Mesenchymal stem cell (in vitro differentiated cells and primary cell): Measurements from ENCODE around the gene C5orf22.

ENCODE experiments used
- DNase-seq: peaks from one replicate; pipeline ENCODE4 v3.0.0-alpha.2; 2013
- H2AFZ ChIP-seq: one replicate; pipeline ENCODE4 v1.6.1; 2013; ENCODE audit warnings: low read depth, mild to moderate bottlenecking, control low read depth, inconsistent platforms, low read length, moderate library complexity
- H2AK5ac ChIP-seq: 2 replicates; pipeline ENCODE4 v1.6.1; 2013; ENCODE audit warnings: low read length, moderate library complexity, mild to moderate bottlenecking, inconsistent platforms; ENCODE audit not compliant: severe bottlenecking
- H2BK120ac ChIP-seq: one replicate; pipeline ENCODE4 v1.6.1; 2013; ENCODE audit warnings: low read depth, mild to moderate bottlenecking, inconsistent platforms, low read length, moderate library complexity
- H2BK12ac ChIP-seq, 2 experiments: one replicate each; pipeline ENCODE4 v1.6.1; 2013; ENCODE audit warnings: inconsistent platforms in 2 of 2, low read length in 2 of 2, mild to moderate bottlenecking in 2 of 2, moderate library complexity in 2 of 2, control low read depth in 1 of 2
- H2BK15ac ChIP-seq: one replicate; pipeline ENCODE4 v1.6.1; 2013; ENCODE audit warnings: mild to moderate bottlenecking, low read depth, inconsistent platforms; ENCODE audit not compliant: poor library complexity, severe bottlenecking
- H2BK5ac ChIP-seq: 2 replicates; pipeline ENCODE4 v1.6.1; 2013; ENCODE audit warnings: low read depth, mild to moderate bottlenecking, low read length, control low read depth, inconsistent platforms; ENCODE audit not compliant: poor library complexity, severe bottlenecking
- H3K14ac ChIP-seq, 2 experiments: one replicate each; pipeline ENCODE4 v1.6.1; 2013; ENCODE audit warnings: inconsistent platforms in 2 of 2, low read length in 2 of 2, control low read depth in 1 of 2, mild to moderate bottlenecking in 1 of 2, moderate library complexity in 1 of 2
- H3K18ac ChIP-seq, 2 experiments: one replicate each; pipeline ENCODE4 v1.6.1; 2013; ENCODE audit warnings: inconsistent platforms in 2 of 2, low read length in 2 of 2, control low read depth in 1 of 2, low read depth in 1 of 2, mild to moderate bottlenecking in 1 of 2
- H3K23ac ChIP-seq, 2 experiments: one replicate each; pipeline ENCODE4 v1.6.1; 2013; ENCODE audit warnings: inconsistent platforms in 2 of 2, low read length in 2 of 2, mild to moderate bottlenecking in 2 of 2, moderate library complexity in 2 of 2, control low read depth in 1 of 2
- H3K27ac ChIP-seq: 2 replicates; pipeline ENCODE4 v1.5.1; 2013; ENCODE audit warnings: mild to moderate bottlenecking, moderate library complexity, low read length, control low read depth, inconsistent platforms; ENCODE audit not compliant: poor library complexity, severe bottlenecking
- H3K27me3 ChIP-seq, 2 experiments: 2 replicates each; pipeline versions ENCODE4 v1.6.1 to v1.7.0; 2013; ENCODE audit warnings: low read length in 2 of 2, mild to moderate bottlenecking in 2 of 2, moderate library complexity in 2 of 2, control low read depth in 1 of 2, inconsistent platforms in 1 of 2; ENCODE audit not compliant: control insufficient read depth in 1 of 2, insufficient read depth in 1 of 2
- H3K36me3 ChIP-seq, 2 experiments: 2 replicates each; pipeline versions ENCODE4 v1.6.1 to v1.7.0; 2013; ENCODE audit warnings: low read length in 2 of 2, control low read depth in 1 of 2, inconsistent platforms in 1 of 2, low read depth in 1 of 2, mild to moderate bottlenecking in 1 of 2; ENCODE audit not compliant: insufficient read depth in 2 of 2, control insufficient read depth in 1 of 2
- H3K4ac ChIP-seq, 2 experiments: one replicate each; pipeline ENCODE4 v1.6.1; 2013; ENCODE audit warnings: inconsistent platforms in 2 of 2, low read length in 2 of 2, mild to moderate bottlenecking in 2 of 2, moderate library complexity in 2 of 2, control low read depth in 1 of 2, low read depth in 1 of 2
- H3K4me1 ChIP-seq: 2 replicates; pipeline ENCODE4 v1.6.1; 2013; ENCODE audit warnings: low read depth, low read length, control low read depth; ENCODE audit not compliant: control insufficient read depth, insufficient read depth
- H3K4me2 ChIP-seq: 2 replicates; pipeline ENCODE4 v1.6.1; 2013; ENCODE audit warnings: low read length, mild to moderate bottlenecking, inconsistent platforms; ENCODE audit not compliant: poor library complexity, severe bottlenecking
- H3K4me3 ChIP-seq, 2 experiments: 2 replicates each; pipeline versions ENCODE4 v1.5.1 to v1.7.0; 2013; ENCODE audit warnings: low read length in 2 of 2, mild to moderate bottlenecking in 2 of 2, control low read depth in 1 of 2, low read depth in 1 of 2; ENCODE audit not compliant: insufficient read depth in 1 of 2
- H3K79me1 ChIP-seq: replicated peaks from 2 replicates; pipeline ENCODE4 v1.6.1; 2013; ENCODE audit warnings: mild to moderate bottlenecking, control low read depth, low read length, inconsistent platforms; ENCODE audit not compliant: poor library complexity, severe bottlenecking
- H3K9ac ChIP-seq: 2 replicates; pipeline ENCODE4 v1.7.0; 2013; ENCODE audit warnings: mild to moderate bottlenecking, low read length, moderate library complexity
- H3K9me3 ChIP-seq: 2 replicates; pipeline ENCODE4 v1.7.0; 2013; ENCODE audit warnings: mild to moderate bottlenecking, low read length; ENCODE audit not compliant: control insufficient read depth
- H4K8ac ChIP-seq: one replicate; pipeline ENCODE4 v1.6.1; 2013; ENCODE audit warnings: inconsistent platforms, mild to moderate bottlenecking, low read length, moderate library complexity
- H4K91ac ChIP-seq: one replicate; pipeline ENCODE4 v1.6.1; 2013; ENCODE audit warnings: mild to moderate bottlenecking, low read length, inconsistent platforms
- WGBS: methylation state at CpG from one replicate; pipeline ENCODE4 v1.1.7; 2013; ENCODE audit warnings: mixed read lengths; 5-methylcytosine and 5-hydroxymethylcytosine counted together

The C5orf22 gene

GRCh38 chr5:31534527-31535046 is 2.5 kb downstream of the C5orf22 start:
- Histone ChIP-seq H3K4me3 (no peak overlapping the region), H2BK12ac (no peak overlapping the region), H3K27ac (no peak overlapping the region), H4K8ac (no peak overlapping the region), H3K36me3 (peaks cover 3 to 59% of the 10 kb centered on the region in 2 experiments), H2BK5ac (no peak overlapping the region), H4K91ac (no peak overlapping the region), H3K79me1 (peaks cover 20% of the 10 kb centered on the region), H3K4me2 (no peak overlapping the region), H2AFZ (no peak overlapping the region), H3K4ac (no peak overlapping the region), H3K18ac (no peak overlapping the region), H2AK5ac (no peak overlapping the region), H3K27me3 (no peaks in the 10 kb centered on the region), H3K4me1 (peaks cover 12% of the 10 kb centered on the region), H3K9me3 (no peaks in the 10 kb centered on the region), H3K9ac (peak overlapping the region; percentile 95), H3K23ac (no peak overlapping the region), H3K14ac (no peak overlapping the region), H2BK120ac (no peak overlapping the region), H2BK15ac (no peak overlapping the region)
- WGBS: 100% methylated on average over 1 of the region's 1 CpG
- DNase-seq: no peak

DNA sequence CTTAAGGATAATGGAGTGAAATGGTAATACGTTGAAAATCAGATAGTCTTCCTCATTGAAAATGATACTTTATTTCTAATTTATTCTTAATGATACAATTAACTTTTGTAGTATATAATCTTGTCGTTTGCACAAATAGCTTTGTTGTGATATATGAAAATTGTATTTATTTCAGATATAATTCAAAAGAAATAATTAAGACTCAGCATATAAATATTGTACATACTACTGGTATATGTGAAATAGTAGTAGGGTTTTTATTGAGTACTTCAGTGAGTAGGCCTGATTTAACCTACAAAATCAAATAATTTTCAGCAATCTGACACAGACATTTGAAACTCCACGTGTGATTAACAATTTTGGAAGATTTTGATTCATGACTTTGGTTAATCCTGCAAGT is 4.8 kb downstream of the C5orf22 start:
- Histone ChIP-seq H3K4me2 (no peak overlapping the region), H2BK12ac (no peak overlapping the region), H3K14ac (no peak overlapping the region), H3K9me3 (no peaks in the 10 kb centered on the region), H2AFZ (no peak overlapping the region), H2BK15ac (no peak overlapping the region), H3K4me3 (no peak overlapping the region), H2BK120ac (no peak overlapping the region), H3K23ac (no peak overlapping the region), H2AK5ac (no peak overlapping the region), H3K27ac (no peak overlapping the region), H3K4me1 (peaks cover 8% of the 10 kb centered on the region), H4K91ac (no peak overlapping the region), H3K9ac (no peak overlapping the region), H3K79me1 (peaks cover 27% of the 10 kb centered on the region), H3K4ac (no peak overlapping the region), H3K18ac (no peak overlapping the region), H2BK5ac (no peak overlapping the region), H3K36me3 (peaks cover 6 to 82% of the 10 kb centered on the region in 2 experiments), H3K27me3 (no peaks in the 10 kb centered on the region), H4K8ac (no peak overlapping the region)
- WGBS: 97% methylated on average over 1 of the region's 3 CpGs
- DNase-seq: no peak

DNA sequence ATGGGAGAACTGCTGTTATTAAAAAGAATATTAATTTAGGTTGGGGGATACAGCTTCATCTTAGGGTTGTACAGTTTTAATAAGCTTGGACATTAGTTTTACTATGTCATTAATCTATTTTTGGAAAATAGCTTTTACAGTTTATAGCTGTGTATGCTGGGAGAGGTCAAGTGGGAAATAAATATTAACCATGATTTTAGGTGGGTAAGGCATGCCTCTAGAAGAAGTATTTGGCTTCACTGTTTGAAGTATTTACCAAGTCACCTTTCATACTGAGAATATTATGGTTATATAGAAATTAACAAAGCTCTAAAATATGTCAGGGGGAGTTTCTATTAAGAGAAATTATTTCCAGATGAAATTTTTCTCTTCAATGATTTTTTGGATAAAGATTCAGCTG is 5.2 kb downstream of the C5orf22 start:
- H3K9me3 ChIP-seq: no peaks in the 10 kb centered on the region
- H3K36me3 ChIP-seq: peaks cover 6 to 86% of the 10 kb centered on the region in 2 experiments
- H2BK5ac ChIP-seq: no peak overlapping the region
- no peak overlapping the region for H3K18ac ChIP-seq
- H3K79me1 ChIP-seq: peaks cover 27% of the 10 kb centered on the region
- no peak overlapping the region for H3K14ac ChIP-seq
- no peak overlapping the region for H3K4me3 ChIP-seq
- H3K27ac ChIP-seq: peak overlapping the region; percentile 76
- no peak for DNase-seq
- H4K8ac ChIP-seq: no peak overlapping the region
- no peak overlapping the region for H2AK5ac ChIP-seq
- no peak overlapping the region for H4K91ac ChIP-seq
- H2BK15ac ChIP-seq: no peak overlapping the region
- no peak overlapping the region for H2AFZ ChIP-seq
- H3K23ac ChIP-seq: no peak overlapping the region
- H2BK12ac ChIP-seq: no peak overlapping the region
- no peak overlapping the region for H3K4me2 ChIP-seq
- H3K4me1 ChIP-seq: peaks cover 8% of the 10 kb centered on the region
- no peak overlapping the region for H3K9ac ChIP-seq
- H3K27me3 ChIP-seq: no peaks in the 10 kb centered on the region
- no peak overlapping the region for H3K4ac ChIP-seq
- no peak overlapping the region for H2BK120ac ChIP-seq

DNA sequence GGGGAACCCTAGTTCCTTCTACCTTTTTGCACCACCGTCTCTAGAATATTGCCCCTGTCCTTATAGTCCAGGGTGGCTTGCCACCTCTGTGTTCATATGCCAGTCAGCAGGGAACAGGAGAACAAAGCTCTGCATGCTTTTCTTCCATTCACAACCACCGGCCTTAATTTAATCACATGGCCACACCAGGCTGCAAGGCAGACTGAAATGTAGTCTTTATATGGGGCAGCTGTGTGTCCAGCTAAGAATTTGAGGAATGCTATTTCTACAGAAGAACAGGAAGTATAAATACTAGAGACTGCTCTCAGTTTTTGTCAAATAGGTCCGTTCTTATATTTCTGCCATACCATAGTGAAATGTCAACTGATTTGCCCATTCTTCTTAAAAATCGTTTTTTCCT is 5.8 kb downstream of the C5orf22 start:
- H3K4me1 ChIP-seq: peaks cover 8% of the 10 kb centered on the region

More for the DNA sequence above, 5.8 kb downstream of the C5orf22 start:
- Histone ChIP-seq H3K9ac (no peak overlapping the region), H3K36me3 (peaks cover 6 to 91% of the 10 kb centered on the region in 2 experiments), H3K4me2 (no peak overlapping the region), H3K27ac (peak overlapping the region; percentile 76), H2BK120ac (no peak overlapping the region), H4K8ac (no peak overlapping the region), H4K91ac (no peak overlapping the region), H3K4me3 (no peak overlapping the region), H3K18ac (no peak overlapping the region), H2BK5ac (no peak overlapping the region), H3K23ac (no peak overlapping the region), H3K14ac (no peak overlapping the region), H3K9me3 (no peaks in the 10 kb centered on the region), H2BK15ac (no peak overlapping the region), H2BK12ac (no peak overlapping the region), H3K27me3 (no peaks in the 10 kb centered on the region), H3K79me1 (peaks cover 27% of the 10 kb centered on the region), H3K4ac (no peak overlapping the region), H2AK5ac (peak overlapping the region; percentile 85), H2AFZ (no peak overlapping the region)
- 90% methylated on average over 2 of the region's 4 CpGs for WGBS
- DNase-seq: peak; percentile 23
